ENCODE data around the gene HCRTR1. TPM values are rescaled to one million over a fixed set of nuclear protein-coding genes. Genes with fewer than 3 reads are reported as not detected.

HCRTR1 gene
- total RNA-seq: 0.86 and 5.3 TPM in 2 replicates

GRCh38 chr1:31617218-31617915, at the start of gene HCRTR1:
TSS of gene HCRTR1 (plus strand) at chr1:31617689. CDS start at chr1:31619193, 1,504 bp downstream.

GRCh38 chr1:31576201-31576669, 41.3 kb upstream of the HCRTR1 start, which contains the start of gene TINAGL1:
TSS of gene TINAGL1 (plus strand) at chr1:31576515. CDS start at chr1:31577149, 634 bp downstream.

GRCh38 chr1:31644560-31645273, 27.2 kb downstream of the HCRTR1 start, which contains the start of gene PEF1:
TSS of gene PEF1 (minus strand) at chr1:31644876. CDS start at chr1:31644864, 12 bp downstream.

Other genes with a start within 250 kb of the HCRTR1 start
- 0.43 TPM in 1 of 2 replicates, not detected in the other for gene FABP3, start 244.6 kb upstream of the HCRTR1 start, total RNA-seq
- 6.2 and 6.5 TPM in 2 replicates for gene SERINC2, start 204.5 kb upstream of the HCRTR1 start, total RNA-seq
- 153 and 315 TPM in 2 replicates for gene TINAGL1, start 41.2 kb upstream of the HCRTR1 start, total RNA-seq
- gene PEF1, start 27.2 kb downstream of the HCRTR1 start, total RNA-seq: 110 and 125 TPM in 2 replicates
- 0.26 and 0.87 TPM in 2 replicates for gene COL16A1, start 86.3 kb downstream of the HCRTR1 start, total RNA-seq
- 0.09 and 0.11 TPM in 2 replicates for gene ADGRB2, start 146.7 kb downstream of the HCRTR1 start, total RNA-seq
- 0.86 and 2.1 TPM in 2 replicates for gene SPOCD1, start 198.3 kb downstream of the HCRTR1 start, total RNA-seq